Neural crest cell (in vitro differentiated cells): Measurements from ENCODE around the gene PEX3. TPM values are rescaled to one million over a fixed set of nuclear protein-coding genes. Genes with fewer than 3 reads are reported as not detected.

ENCODE experiments used
- DNase-seq: peaks from one replicate; pipeline ENCODE4 v3.0.0; 2021; ENCODE audit warnings: low read depth, mixed read lengths, low spot score
- H3K27ac Mint-ChIP-seq: one replicate; pipeline ENCODE4 v1.8.0; 2021; ENCODE audit warnings: mild to moderate bottlenecking, mixed read lengths; ENCODE audit not compliant: unreplicated experiment
- H3K27me3 Mint-ChIP-seq: 2 replicates; pipeline ENCODE4 v1.8.0; 2021; ENCODE audit warnings: low read depth, mild to moderate bottlenecking, mixed read lengths
- H3K36me3 Mint-ChIP-seq: 2 replicates; pipeline ENCODE4 v1.8.0; 2021; ENCODE audit warnings: low read depth, mild to moderate bottlenecking, mixed read lengths
- H3K4me1 Mint-ChIP-seq: 2 replicates; pipeline ENCODE4 v1.8.0; 2021; ENCODE audit warnings: mixed read lengths
- H3K4me3 Mint-ChIP-seq: one replicate; pipeline ENCODE4 v1.8.0; 2021; ENCODE audit warnings: mild to moderate bottlenecking, mixed read lengths
- H3K9me3 Mint-ChIP-seq: 2 replicates; pipeline ENCODE4 v1.8.0; 2021; ENCODE audit warnings: mixed read lengths
- CTCF ChIP-seq: fragments of 200-600 bp; sonication (generic); conservative IDR thresholded peaks from 2 replicates; pipeline ENCODE4 v1.5.0; 2021; ENCODE audit warnings: antibody characterized with exemption, mild to moderate bottlenecking
- total RNA-seq: library from RNA; stranded (reverse); gene quantifications from 2 replicates; pipeline ENCODE4 v1.2.1, GENCODE V29; 2021

The PEX3 gene
- total RNA-seq, 1 donor from 2014 or later = 12.6 TPM

- no peak for DNase-seq
- no peaks in the 10 kb centered on the region for H3K27me3 Mint-ChIP-seq
- no peaks in the 10 kb centered on the region for H3K9me3 Mint-ChIP-seq
- H3K27ac Mint-ChIP-seq = no peak overlapping the region
- TF ChIP-seq CTCF = no peak
- no peaks in the 10 kb centered on the region for H3K4me1 Mint-ChIP-seq
- H3K4me3 Mint-ChIP-seq = no peak overlapping the region
- H3K36me3 Mint-ChIP-seq = peaks cover 35% of the 10 kb centered on the region
These were observed 51.2 kb downstream of the PEX3 start for GRCh38 chr6:143501851-143502250.

- no peak overlapping the region for H3K27ac Mint-ChIP-seq
- H3K4me3 Mint-ChIP-seq = no peak overlapping the region
- no peak for DNase-seq
- peaks cover 27% of the 10 kb centered on the region for H3K36me3 Mint-ChIP-seq
- no peak for TF ChIP-seq CTCF
- H3K9me3 Mint-ChIP-seq = no peaks in the 10 kb centered on the region
- peaks cover 11% of the 10 kb centered on the region for H3K4me1 Mint-ChIP-seq
- H3K27me3 Mint-ChIP-seq = no peaks in the 10 kb centered on the region
These were observed 53.8 kb downstream of the PEX3 start for GRCh38 chr6:143504369-143504768.

- Mint-ChIP-seq H3K4me1 (peaks cover 18% of the 10 kb centered on the region), H3K9me3 (no peaks in the 10 kb centered on the region), H3K27me3 (no peaks in the 10 kb centered on the region), H3K36me3 (peaks cover 20% of the 10 kb centered on the region), H3K27ac (no peak overlapping the region), H3K4me3 (no peak overlapping the region)
- no peak for TF ChIP-seq CTCF
- DNase-seq = no peak
These were observed 54.5 kb downstream of the PEX3 start for GRCh38 chr6:143505111-143505510.

GRCh38 chr6:143505537-143505936 is 54.9 kb downstream of the PEX3 start:
- TF ChIP-seq CTCF = no peak
- Mint-ChIP-seq H3K27me3 (no peaks in the 10 kb centered on the region), H3K9me3 (no peaks in the 10 kb centered on the region), H3K36me3 (peaks cover 17% of the 10 kb centered on the region), H3K4me1 (peaks cover 21% of the 10 kb centered on the region), H3K4me3 (no peak overlapping the region), H3K27ac (no peak overlapping the region)
- no peak for DNase-seq

GRCh38 chr6:143506199-143506598 is 55.6 kb downstream of the PEX3 start:
- no peaks in the 10 kb centered on the region for H3K9me3 Mint-ChIP-seq
- H3K4me1 Mint-ChIP-seq = peaks cover 27% of the 10 kb centered on the region
- no peak for DNase-seq
- no peak overlapping the region for H3K4me3 Mint-ChIP-seq
- no peak overlapping the region for H3K27ac Mint-ChIP-seq
- no peak for TF ChIP-seq CTCF
- peaks cover 14% of the 10 kb centered on the region for H3K36me3 Mint-ChIP-seq
- H3K27me3 Mint-ChIP-seq = no peaks in the 10 kb centered on the region

GRCh38 chr6:143506620-143507019 is 56.0 kb downstream of the PEX3 start:
- no peak for TF ChIP-seq CTCF

More at GRCh38 chr6:143506620-143507019, 56.0 kb downstream of the PEX3 start:
- no peaks in the 10 kb centered on the region for H3K27me3 Mint-ChIP-seq
- H3K36me3 Mint-ChIP-seq = peaks cover 14% of the 10 kb centered on the region
- no peak overlapping the region for H3K27ac Mint-ChIP-seq
- DNase-seq = no peak
- no peaks in the 10 kb centered on the region for H3K9me3 Mint-ChIP-seq
- H3K4me1 Mint-ChIP-seq = peaks cover 29% of the 10 kb centered on the region
- no peak overlapping the region for H3K4me3 Mint-ChIP-seq
